HEK293 (cell line): ENCODE measurements around the gene COX8A.

Experiments
- CTCF ChIA-PET: fragments of 350-600 bp; formaldehyde crosslinking; extraction: SDS; loops from one replicate; lab custom pipeline; 2021; ENCODE audit warnings: antibody characterized with exemption; lab: Yijun Ruan, JAX
- POLR2A ChIA-PET: fragments of 300-600 bp; formaldehyde crosslinking; extraction: SDS; loops from one replicate; lab custom pipeline; 2020; ENCODE audit warnings: antibody characterized with exemption, inconsistent platforms; lab: Yijun Ruan, JAX
- H3K27ac ChIP-seq: fragments of 200-500 bp; sonication (Bioruptor generic); 2 replicates; pipeline ENCODE4 v1.5.1; 2014; ENCODE audit warnings: low read depth, low read length, control low read depth, inconsistent platforms; ENCODE audit errors: extremely low read depth
- H3K36me3 ChIP-seq, 2 experiments: fragments of 200-500 bp in 1 of 2; sonication (Bioruptor generic) in 1 of 2; 1 replicate in 1 of 2; 2 replicates in 1 of 2; pipeline ENCODE4 v1.5.1; 2014 to 2017; ENCODE audit warnings: inconsistent platforms in 2 of 2, low read length in 2 of 2; ENCODE audit not compliant: control insufficient read depth in 2 of 2, insufficient read depth in 1 of 2
- H3K4me1 ChIP-seq: fragments of 200-500 bp; sonication (Bioruptor generic); 2 replicates; pipeline ENCODE4 v1.5.1; 2014; ENCODE audit warnings: mild to moderate bottlenecking, low read length, inconsistent platforms; ENCODE audit not compliant: control insufficient read depth, insufficient read depth
- H3K4me3 ChIP-seq: 2 replicates; pipeline ENCODE4 v1.5.1; 2011; ENCODE audit warnings: low read depth, mild to moderate bottlenecking, control low read depth, low read length, moderate library complexity
- H3K9me3 ChIP-seq: fragments of 200-500 bp; sonication (Bioruptor generic); 2 replicates; pipeline ENCODE4 v1.5.1; 2014; ENCODE audit warnings: low read depth, low read length, inconsistent platforms; ENCODE audit not compliant: control insufficient read depth, insufficient read depth
- BCL11A ChIP-seq: fragments of 450-650 bp; formaldehyde crosslinking; IDR thresholded peaks from 2 replicates; pipeline ENCODE4 v1.5.1; 2016; ENCODE audit warnings: low read depth, missing biosample characterization, missing genetic modification characterization
- BCL11B ChIP-seq: fragments of 450-650 bp; formaldehyde crosslinking; IDR thresholded peaks from 2 replicates; pipeline ENCODE4 v1.5.1; 2016; ENCODE audit warnings: low read depth, missing biosample characterization, missing genetic modification characterization
- BCL6B ChIP-seq: fragments of 450-650 bp; formaldehyde crosslinking; IDR thresholded peaks from 2 replicates; pipeline ENCODE4 v1.5.1; 2017; ENCODE audit warnings: missing biosample characterization, missing genetic modification characterization
- EGR2 ChIP-seq: fragments of 450-650 bp; formaldehyde crosslinking; IDR thresholded peaks from 2 replicates; pipeline ENCODE4 v1.5.1; 2016; ENCODE audit warnings: low read depth, missing biosample characterization, missing genetic modification characterization
- HOXC10 ChIP-seq: sonication (generic); formaldehyde crosslinking; IDR thresholded peaks from 2 replicates; pipeline ENCODE4 v1.8.1; 2023; ENCODE audit warnings: mild to moderate bottlenecking, missing genetic modification reagents
- IKZF3 ChIP-seq: fragments of 450-650 bp; IDR thresholded peaks from 2 replicates; pipeline ENCODE4 v1.5.0; 2018; ENCODE audit warnings: missing biosample characterization, mild to moderate bottlenecking, missing genetic modification characterization, moderate library complexity
- MZF1 ChIP-seq: fragments of 450-650 bp; formaldehyde crosslinking; IDR thresholded peaks from 2 replicates; pipeline ENCODE4 v1.5.1; 2017; ENCODE audit warnings: missing biosample characterization, missing genetic modification characterization, borderline replicate concordance
- RBAK ChIP-seq: fragments of 450-650 bp; formaldehyde crosslinking; IDR thresholded peaks from 2 replicates; pipeline ENCODE4 v1.5.1; 2016; ENCODE audit warnings: missing biosample characterization, missing genetic modification characterization
- YY2 ChIP-seq: fragments of 450-650 bp; formaldehyde crosslinking; IDR thresholded peaks from 2 replicates; pipeline ENCODE4 v1.5.1; 2016; ENCODE audit warnings: missing biosample characterization, missing genetic modification characterization
- ZBTB11 ChIP-seq: fragments of 450-650 bp; formaldehyde crosslinking; conservative IDR thresholded peaks from 2 replicates; pipeline ENCODE4 v1.5.1; 2016; ENCODE audit warnings: low read depth, missing biosample characterization, missing genetic modification characterization
- ZEB2 ChIP-seq: fragments of 450-650 bp; formaldehyde crosslinking; IDR thresholded peaks from 2 replicates; pipeline ENCODE4 v1.5.1; 2016; ENCODE audit warnings: missing biosample characterization, missing genetic modification characterization
- ZNF214 ChIP-seq: fragments of 450-650 bp; formaldehyde crosslinking; IDR thresholded peaks from 2 replicates; pipeline ENCODE4 v1.5.1; 2017; ENCODE audit warnings: missing biosample characterization, mild to moderate bottlenecking, missing genetic modification characterization, borderline replicate concordance
- ZNF23 ChIP-seq: fragments of 450-650 bp; formaldehyde crosslinking; IDR thresholded peaks from 2 replicates; pipeline ENCODE4 v1.5.1; 2016; ENCODE audit warnings: missing biosample characterization, missing genetic modification characterization, borderline replicate concordance
- ZNF266 ChIP-seq: fragments of 450-650 bp; formaldehyde crosslinking; IDR thresholded peaks from 2 replicates; pipeline ENCODE4 v1.5.1; 2016; ENCODE audit warnings: missing biosample characterization, missing genetic modification characterization, low read depth
- ZNF280C ChIP-seq: fragments of 450-650 bp; formaldehyde crosslinking; IDR thresholded peaks from 2 replicates; pipeline ENCODE4 v1.5.1; 2016; ENCODE audit warnings: missing biosample characterization, missing genetic modification characterization
- ZNF350 ChIP-seq: fragments of 450-650 bp; formaldehyde crosslinking; IDR thresholded peaks from 2 replicates; pipeline ENCODE4 v1.5.0; 2017; ENCODE audit warnings: missing biosample characterization, mild to moderate bottlenecking, missing genetic modification characterization
- ZNF433 ChIP-seq: fragments of 450-650 bp; formaldehyde crosslinking; IDR thresholded peaks from 2 replicates; pipeline ENCODE4 v1.5.1; 2016; ENCODE audit warnings: missing biosample characterization, missing genetic modification characterization, low read depth
- ZNF488 ChIP-seq: fragments of 450-650 bp; formaldehyde crosslinking; IDR thresholded peaks from 2 replicates; pipeline ENCODE4 v1.5.1; 2016; ENCODE audit warnings: missing biosample characterization, missing genetic modification characterization
- ZNF521 ChIP-seq: fragments of 450-650 bp; formaldehyde crosslinking; IDR thresholded peaks from 2 replicates; pipeline ENCODE4 v1.5.1; 2017; ENCODE audit warnings: missing biosample characterization, mild to moderate bottlenecking, missing genetic modification characterization
- ZNF549 ChIP-seq: fragments of 450-650 bp; IDR thresholded peaks from 2 replicates; pipeline ENCODE4 v1.5.1; 2018; ENCODE audit warnings: missing biosample characterization, missing genetic modification characterization, mild to moderate bottlenecking, inconsistent platforms, moderate library complexity
- ZNF555 ChIP-seq: fragments of 450-650 bp; formaldehyde crosslinking; conservative IDR thresholded peaks from 2 replicates; pipeline ENCODE4 v1.5.1; 2017; ENCODE audit warnings: missing biosample characterization, mild to moderate bottlenecking, missing genetic modification characterization, inconsistent platforms
- ZNF561 ChIP-seq: fragments of 450-650 bp; IDR thresholded peaks from 2 replicates; pipeline ENCODE4 v1.5.1; 2018; ENCODE audit warnings: missing biosample characterization, missing genetic modification characterization, borderline replicate concordance
- ZNF596 ChIP-seq: fragments of 450-650 bp; IDR thresholded peaks from 2 replicates; pipeline ENCODE4 v1.5.0; 2018; ENCODE audit warnings: missing biosample characterization, mild to moderate bottlenecking, missing genetic modification characterization, moderate library complexity
- ZSCAN5A ChIP-seq: fragments of 450-650 bp; formaldehyde crosslinking; IDR thresholded peaks from 2 replicates; pipeline ENCODE4 v1.5.1; 2016; ENCODE audit warnings: missing biosample characterization, missing genetic modification characterization

The COX8A gene

GRCh38 chr11:64015510-64015909 is 41.1 kb downstream of the COX8A start:
- ChIA-PET CTCF (interaction anchor here (0.6 to 0.8 kb wide), 2 partner anchors 9 to 136 kb away, joined by 3 read pairs; no protein-coding TSS in a partner anchor), POLR2A (no interaction called here)
- H3K36me3 ChIP-seq: no peaks in the 10 kb centered on the region
- H3K4me1 ChIP-seq: no peaks in the 10 kb centered on the region
- TF ChIP-seq ZNF280C (no peak), ZNF23 (tag by site-specific recombination) (no peak), YY2 (tag by site-specific recombination) (no peak), BCL11A (no peak), RBAK (tag by site-specific recombination) (no peak), ZEB2 (no peak), ZSCAN5A (no peak)
- no peak overlapping the region for H3K27ac ChIP-seq
- no peaks in the 10 kb centered on the region for H3K9me3 ChIP-seq
- no peak overlapping the region for H3K4me3 ChIP-seq

GRCh38 chr11:64015935-64016845 is 41.8 kb downstream of the COX8A start:
- ChIA-PET CTCF (no interaction called here), POLR2A (interaction anchor here (0.9 kb wide), 1 partner anchor 16 kb away, joined by 4 read pairs; no protein-coding TSS in a partner anchor)

More at GRCh38 chr11:64015935-64016845, 41.8 kb downstream of the COX8A start:
- no peaks in the 10 kb centered on the region for H3K4me1 ChIP-seq
- no peaks in the 10 kb centered on the region for H3K9me3 ChIP-seq
- H3K27ac ChIP-seq: no peak overlapping the region
- TF ChIP-seq ZNF488 (tag by site-specific recombination): no peak
- TF ChIP-seq ZNF433 (tag by site-specific recombination): no peak
- TF ChIP-seq EGR2: no peak
- TF ChIP-seq ZNF561 (tag by site-specific recombination): no peak
- no peak for TF ChIP-seq HOXC10 (CRISPR knock-in tag)
- TF ChIP-seq ZNF266 (tag by site-specific recombination): no peak
- TF ChIP-seq IKZF3: no peak
- TF ChIP-seq ZBTB11: no peak
- TF ChIP-seq ZNF350 (tag by site-specific recombination): no peak
- TF ChIP-seq ZNF555 (tag by site-specific recombination): no peak
- TF ChIP-seq BCL11B (tag by site-specific recombination): no peak
- no peak for TF ChIP-seq MZF1 (tag by site-specific recombination)
- no peak for TF ChIP-seq ZNF596 (tag by site-specific recombination)
- TF ChIP-seq ZNF549 (tag by site-specific recombination): no peak
- TF ChIP-seq ZNF521 (tag by site-specific recombination): no peak
- no peak for TF ChIP-seq BCL6B (tag by site-specific recombination)
- TF ChIP-seq ZNF214: no peak
- H3K4me3 ChIP-seq: no peak overlapping the region
- H3K36me3 ChIP-seq: no peaks in the 10 kb centered on the region
